ENCODE measurements around the gene AAMDC.
"Not testable (repeated sequence)": the region's sequence is repeated elsewhere in the genome, so short reads cannot be mapped to it uniquely, and the experiment has no call there.

Gene AAMDC

DNA sequence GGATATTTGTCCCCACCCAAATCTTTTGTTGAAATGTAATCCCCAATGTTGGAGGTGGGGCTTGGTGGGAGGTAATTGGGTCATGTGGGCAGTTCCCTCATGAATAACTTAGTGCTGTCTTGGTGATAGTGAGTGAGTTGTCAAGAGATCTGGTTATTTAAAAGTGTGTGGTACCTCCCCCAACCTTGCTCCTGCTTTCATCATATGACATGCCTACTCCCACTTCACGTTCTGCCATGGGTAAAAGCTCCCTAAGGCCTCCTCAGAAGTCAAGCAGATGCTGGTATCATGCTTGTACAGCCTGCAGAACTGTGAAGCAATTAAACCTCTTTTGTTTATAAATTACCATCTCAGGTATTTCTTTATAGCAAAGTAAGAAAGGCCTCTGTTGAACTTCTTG is 30.6 kb downstream of the AAMDC start:
- no peak for DNase-seq (ENCODE audit: low spot score)
- TF ChIP-seq, protein P1, sequence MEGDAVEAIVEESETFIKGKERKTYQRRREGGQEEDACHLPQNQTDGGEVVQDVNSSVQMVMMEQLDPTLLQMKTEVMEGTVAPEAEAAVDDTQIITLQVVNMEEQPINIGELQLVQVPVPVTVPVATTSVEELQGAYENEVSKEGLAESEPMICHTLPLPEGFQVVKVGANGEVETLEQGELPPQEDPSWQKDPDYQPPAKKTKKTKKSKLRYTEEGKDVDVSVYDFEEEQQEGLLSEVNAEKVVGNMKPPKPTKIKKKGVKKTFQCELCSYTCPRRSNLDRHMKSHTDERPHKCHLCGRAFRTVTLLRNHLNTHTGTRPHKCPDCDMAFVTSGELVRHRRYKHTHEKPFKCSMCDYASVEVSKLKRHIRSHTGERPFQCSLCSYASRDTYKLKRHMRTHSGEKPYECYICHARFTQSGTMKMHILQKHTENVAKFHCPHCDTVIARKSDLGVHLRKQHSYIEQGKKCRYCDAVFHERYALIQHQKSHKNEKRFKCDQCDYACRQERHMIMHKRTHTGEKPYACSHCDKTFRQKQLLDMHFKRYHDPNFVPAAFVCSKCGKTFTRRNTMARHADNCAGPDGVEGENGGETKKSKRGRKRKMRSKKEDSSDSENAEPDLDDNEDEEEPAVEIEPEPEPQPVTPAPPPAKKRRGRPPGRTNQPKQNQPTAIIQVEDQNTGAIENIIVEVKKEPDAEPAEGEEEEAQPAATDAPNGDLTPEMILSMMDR (IDR thresholded peaks at IDR 0.05; ENCODE audit: extremely low read depth, missing control alignments) = no peak

DNA sequence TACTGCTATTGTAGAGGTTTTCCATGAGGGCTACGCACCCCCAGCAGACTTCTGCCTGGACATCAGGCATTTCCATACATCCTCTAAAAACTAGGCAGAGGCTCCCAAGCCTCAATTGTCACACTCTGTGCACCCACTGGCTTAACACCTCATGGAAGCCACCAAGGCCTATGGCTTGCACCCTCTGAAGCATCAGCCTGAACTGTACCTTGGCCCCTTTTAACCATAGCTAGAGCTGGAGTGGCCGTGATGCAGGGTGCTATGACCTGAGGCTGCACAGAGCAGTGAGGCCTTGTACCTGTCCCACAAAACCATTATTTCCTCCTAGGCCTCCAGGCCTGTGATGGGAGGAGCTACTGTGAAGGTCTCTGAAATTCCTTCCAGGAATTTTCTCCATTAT is 33.9 kb downstream of the AAMDC start:
- TF ChIP-seq, protein P1 (IDR thresholded peaks at IDR 0.05; ENCODE audit: extremely low read depth, missing control alignments) = no peak
- DNase-seq (ENCODE audit: low spot score) = no peak

DNA sequence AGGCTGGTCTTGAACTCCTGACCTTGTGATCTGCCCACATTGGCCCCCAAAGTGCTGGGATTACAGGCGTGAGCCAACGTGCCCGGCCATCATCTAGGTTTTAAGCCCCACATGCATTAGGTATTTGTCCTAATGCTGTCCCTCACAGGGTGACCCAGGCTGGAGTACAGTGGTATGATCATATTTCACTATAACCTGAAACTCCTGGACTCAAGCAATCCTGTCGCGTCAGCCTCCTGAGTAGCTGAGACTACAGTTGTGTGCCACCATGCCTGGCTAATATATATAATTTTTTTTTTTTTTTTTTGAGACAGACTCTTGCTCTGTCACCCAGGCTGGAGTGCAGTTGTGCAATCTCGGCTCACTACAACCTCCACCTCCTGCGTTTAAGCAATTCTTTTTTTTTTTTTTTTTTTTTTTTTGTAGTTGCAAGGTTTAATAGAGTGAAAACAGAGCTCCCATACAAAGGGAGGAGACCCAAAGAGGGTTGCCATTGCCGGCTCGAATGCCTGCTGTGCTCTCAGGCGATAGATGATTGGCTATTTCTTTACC is 37.0 kb downstream of the AAMDC start:
- DNase-seq (ENCODE audit: low spot score) = not testable (repeated sequence)

DNA sequence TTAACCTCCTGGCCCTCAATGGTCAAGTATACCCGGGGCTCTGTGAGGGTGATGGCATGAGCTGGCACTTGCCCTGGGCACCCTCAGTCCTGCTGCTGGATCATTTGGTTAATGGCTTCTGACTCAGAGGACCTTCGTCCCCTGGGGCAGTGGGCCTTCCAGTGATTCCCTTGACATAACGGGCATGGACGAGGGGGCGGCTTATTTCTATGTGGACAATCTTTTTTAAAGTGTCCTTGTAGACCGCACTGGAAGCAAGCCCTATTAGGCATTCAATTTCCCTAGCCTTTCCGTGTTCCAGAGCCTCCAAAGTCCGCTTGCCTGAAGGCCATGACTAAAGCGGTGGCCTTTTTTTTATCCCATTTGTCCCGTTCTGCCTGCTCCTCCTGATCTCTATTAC is 40.5 kb downstream of the AAMDC start:
- DNase-seq (ENCODE audit: low spot score) = not testable (repeated sequence)

DNA sequence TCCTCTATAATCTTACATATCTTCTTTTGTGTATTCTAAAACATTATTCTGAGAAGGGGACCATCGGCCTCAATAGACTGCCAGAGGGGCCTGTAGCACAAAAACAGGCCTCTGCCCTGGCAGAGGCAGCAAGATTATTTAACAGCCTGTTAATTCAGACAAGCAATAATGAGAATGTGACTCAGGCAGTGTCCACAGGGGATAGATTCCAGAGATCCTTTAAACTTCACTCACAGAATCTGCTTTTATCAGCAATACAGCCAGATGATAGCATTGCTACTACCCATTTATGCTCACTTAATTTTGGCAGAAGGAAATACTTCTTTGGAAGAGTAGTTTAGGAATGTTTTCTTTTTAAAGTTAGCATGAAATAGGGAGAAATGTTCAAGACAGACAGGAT is 44.9 kb downstream of the AAMDC start:
- TF ChIP-seq, protein P1 (IDR thresholded peaks at IDR 0.05; ENCODE audit: extremely low read depth, missing control alignments) = no peak
- DNase-seq (ENCODE audit: low spot score) = no peak

DNA sequence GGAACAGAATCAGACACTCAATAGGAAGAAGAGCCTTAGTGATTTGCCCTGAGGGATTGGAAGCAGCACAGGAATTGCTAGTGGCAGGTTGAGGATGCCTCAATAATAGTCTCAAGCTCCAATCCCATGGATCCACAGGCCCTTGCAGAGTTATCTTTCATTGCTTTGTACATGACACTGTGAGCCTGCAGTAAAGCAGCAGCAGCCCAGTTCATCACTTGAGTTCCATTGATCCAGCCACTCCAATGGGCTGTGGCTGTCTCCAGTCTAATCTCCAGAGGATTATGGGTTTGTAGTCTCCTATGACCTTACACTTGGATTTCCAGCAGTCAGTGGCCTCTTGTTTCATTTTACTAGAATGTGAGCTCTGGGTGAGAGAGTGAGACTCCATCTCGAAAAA is 45.4 kb downstream of the AAMDC start:
- TF ChIP-seq, protein P1 (IDR thresholded peaks at IDR 0.05; ENCODE audit: extremely low read depth, missing control alignments) = no peak

DNA sequence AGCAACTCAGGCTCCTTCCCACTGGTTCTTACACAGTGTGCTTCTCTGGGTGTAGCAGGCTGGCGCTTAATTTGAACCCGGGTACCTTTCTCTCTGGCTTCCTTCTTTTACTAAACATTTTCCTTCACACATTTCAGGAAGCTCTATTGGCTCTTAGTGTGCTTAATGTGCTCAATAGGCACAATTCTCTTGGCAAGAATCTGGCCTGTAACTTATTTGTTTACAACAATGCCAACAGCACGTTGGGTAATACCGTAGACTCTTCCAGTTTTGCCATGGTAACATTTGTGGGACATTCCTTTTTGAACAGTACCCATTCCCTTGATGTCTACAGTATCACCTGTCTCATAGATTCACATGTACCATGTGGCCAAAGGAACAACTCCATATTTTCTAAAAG is 47.8 kb downstream of the AAMDC start:
- TF ChIP-seq, protein P1 (IDR thresholded peaks at IDR 0.05; ENCODE audit: extremely low read depth, missing control alignments) = no peak
- DNase-seq (ENCODE audit: low spot score) = no peak

More for the DNA sequence above, 45.4 kb downstream of the AAMDC start:
- no peak for DNase-seq (ENCODE audit: low spot score)

DNA sequence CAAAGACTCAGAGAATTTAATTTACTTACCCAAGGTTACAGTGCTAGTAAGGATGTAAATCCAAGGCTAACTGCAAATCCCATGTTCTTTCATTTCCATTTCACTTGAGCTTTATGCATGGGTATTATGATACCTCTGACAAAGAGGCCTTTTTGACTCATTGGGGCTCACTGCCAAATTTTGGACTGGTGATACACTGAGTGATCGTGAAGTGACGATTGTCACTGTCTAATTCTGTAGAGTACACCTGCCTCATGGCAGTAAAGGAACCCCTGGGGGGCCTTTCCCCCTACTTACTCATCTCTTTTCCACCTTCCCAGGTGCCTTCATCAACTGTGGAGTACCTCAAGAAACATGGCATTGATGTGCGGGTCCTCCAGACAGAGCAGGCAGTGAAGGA is 50.9 kb downstream of the AAMDC start:
- DNase-seq (ENCODE audit: low spot score) = no peak
- TF ChIP-seq, protein P1 (IDR thresholded peaks at IDR 0.05; ENCODE audit: extremely low read depth, missing control alignments) = no peak

Measured in GM20000 (cell line).